Caki2 (cell line): ENCODE data around the gene CEP104. TPM values are rescaled to one million over a fixed set of nuclear protein-coding genes. Genes with fewer than 3 reads are reported as not detected.

Source experiments
- DNase-seq: peaks from one replicate; pipeline ENCODE4 v3.0.0-alpha.2; 2015; ENCODE audit warnings: low read depth
- in situ Hi-C: cut with HindIII; loops from 2 replicates; pipeline ENCODE4 v1.10.0; 2016; ENCODE audit warnings: low sequenced_read_pairs, low pct_unique_long_range_greater_than_20kb, mixed read lengths
- total RNA-seq: library from RNA; depleted of rRNA; stranded (reverse); fragments of >200 nt; shearing (Covaris generic); gene quantifications from 2 replicates; pipeline ENCODE4 v1.2.3, GENCODE V29; 2014; ENCODE audit warnings: low replicate concordance; rRNA removed

CEP104 gene
- total RNA-seq = 15.4 and 24.9 TPM in 2 replicates

DNA sequence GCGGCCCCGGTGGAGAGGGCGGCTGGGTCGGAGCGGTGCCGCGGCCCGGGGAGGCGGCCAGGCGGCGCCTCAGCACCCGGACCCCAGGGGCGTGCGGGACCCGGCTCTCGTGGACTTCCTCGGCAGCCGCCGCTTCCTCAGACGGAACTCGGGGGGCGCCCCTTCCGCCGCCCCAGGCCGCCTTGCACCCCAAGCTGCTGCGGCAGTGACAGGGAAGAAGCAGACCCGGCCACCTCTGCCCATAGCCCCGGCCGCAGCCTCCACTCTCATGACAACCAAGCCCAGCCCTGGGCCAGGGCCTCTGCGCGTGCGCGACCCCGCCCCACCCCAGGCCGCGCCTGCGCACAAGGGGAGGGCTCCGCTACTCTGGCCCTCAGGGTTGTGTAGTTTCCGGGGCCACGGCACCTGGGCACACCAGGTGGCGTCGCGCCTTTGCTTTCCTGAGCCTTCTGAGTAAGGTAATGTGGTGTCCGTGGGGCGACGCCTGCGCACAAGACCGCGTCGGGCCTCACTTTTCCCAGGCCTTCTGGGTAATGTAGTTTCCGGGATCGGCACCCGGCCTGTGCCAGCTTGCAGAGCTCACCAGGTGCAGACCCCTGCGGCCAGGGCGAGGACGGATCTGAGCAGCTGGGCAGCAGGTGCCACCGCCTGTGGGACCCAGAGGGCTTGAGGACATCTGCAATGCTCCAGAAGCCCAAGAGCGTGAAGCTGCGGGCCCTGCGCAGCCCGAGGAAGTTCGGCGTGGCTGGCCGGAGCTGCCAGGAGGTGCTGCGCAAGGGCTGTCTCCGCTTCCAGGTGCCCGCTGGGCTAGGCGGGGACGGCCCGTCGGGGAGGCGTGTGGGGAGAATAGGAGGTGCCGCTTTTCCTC lies at the start of gene CEP104, which contains the start of gene DFFB:
CEP104 (minus strand) TSS at position 289 of the 868 bp plus-strand sequence. CDS start 4,804 bp downstream, outside the sequence.
DFFB (plus strand) TSS at position 554 of the 868 bp plus-strand sequence; CDS start at position 682, 128 bp downstream.
- in situ Hi-C loops = no loop called here

DNA sequence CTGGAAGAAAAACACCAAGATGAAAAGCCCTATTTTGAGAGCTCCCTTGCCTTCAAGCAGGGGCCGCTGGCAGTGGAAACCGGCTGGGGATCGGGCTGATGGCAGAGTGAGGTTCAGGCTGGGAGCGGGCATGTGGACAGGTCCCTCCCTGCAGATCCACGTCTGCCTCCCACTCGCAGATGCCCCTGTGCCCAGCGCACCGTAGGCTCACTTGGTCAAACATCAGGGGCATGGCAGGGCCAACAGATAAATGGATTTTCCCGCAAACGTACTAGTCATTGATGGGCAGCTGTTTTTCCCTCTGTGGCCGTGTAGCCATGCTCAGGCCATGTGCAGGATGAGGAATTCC lies 49.6 kb upstream of the CEP104 start:
- DNase-seq = no peak
- in situ Hi-C loops = no loop called here

More for the DNA sequence above, at the start of gene CEP104, which contains the start of gene DFFB:
- DNase-seq = peak; percentile 97

DNA sequence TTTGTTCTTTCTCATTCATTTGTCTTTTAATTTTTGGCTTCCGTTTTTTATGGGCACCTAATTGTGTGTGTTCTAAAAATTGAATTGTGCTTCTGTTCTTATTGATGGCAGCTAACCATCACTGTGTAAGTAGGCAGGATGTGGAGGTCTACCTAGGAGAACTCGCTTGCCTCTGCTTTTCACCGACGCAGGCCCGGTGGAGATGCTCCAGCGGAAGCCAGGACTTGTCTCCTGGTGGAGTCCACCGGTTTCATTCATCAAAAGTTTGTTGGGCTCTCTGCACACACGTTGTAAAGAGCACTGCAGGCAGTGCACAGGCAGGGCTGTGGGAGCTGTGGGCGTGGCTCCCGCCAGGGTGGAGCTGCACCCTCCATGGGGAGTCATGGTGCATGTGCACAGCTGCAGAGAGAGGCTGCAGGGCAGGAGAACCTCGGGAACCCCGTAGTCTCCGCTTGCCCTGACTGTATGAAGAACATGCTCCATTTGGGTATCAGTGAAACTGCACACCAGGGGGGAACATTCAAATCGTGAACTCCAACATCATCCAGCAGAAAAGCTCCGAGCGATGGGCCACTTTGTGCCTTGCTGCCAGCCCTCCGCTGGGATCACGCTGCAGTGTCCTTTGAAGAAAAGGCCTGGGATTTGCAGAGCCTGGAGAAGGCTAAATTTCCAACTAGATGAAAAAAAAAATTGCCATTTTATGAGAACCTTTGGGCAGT lies 49.1 kb upstream of the CEP104 start:
- DNase-seq = no peak
- in situ Hi-C loops = no loop called here

DNA sequence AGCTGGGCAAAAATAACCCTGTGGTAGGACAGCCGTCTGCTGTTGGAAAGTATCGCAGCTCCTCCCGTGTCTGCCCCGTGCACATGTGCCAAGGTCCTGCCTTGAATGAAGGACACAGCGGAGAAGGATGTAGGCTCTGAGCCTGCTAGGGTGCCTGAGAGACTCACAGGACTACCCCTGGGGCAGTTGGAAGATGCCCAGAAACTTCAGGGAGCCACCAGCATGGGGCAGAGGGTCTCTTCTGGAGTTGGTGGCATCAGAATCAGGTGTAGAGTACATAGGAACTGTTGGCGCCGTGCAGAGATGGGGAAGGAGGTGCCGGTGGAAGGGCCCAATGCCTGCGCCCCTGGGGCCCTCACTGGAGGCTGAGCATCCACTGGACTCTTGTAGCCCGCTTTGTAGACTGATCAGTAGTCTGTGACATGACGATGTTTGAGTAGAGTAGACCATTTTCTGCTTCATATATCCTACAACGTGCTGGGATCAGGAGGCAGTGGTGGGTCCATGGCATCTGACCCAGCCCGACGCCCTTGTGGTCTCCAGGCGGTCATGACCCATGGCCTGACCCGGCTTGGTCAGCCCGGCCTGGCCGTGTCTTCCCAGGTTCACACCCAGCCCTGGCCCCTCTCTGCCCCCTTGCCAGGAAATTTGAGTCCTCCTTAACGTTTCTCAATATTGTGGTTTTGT lies 48.4 kb upstream of the CEP104 start:
- in situ Hi-C loops = no loop called here
- DNase-seq = no peak

DNA sequence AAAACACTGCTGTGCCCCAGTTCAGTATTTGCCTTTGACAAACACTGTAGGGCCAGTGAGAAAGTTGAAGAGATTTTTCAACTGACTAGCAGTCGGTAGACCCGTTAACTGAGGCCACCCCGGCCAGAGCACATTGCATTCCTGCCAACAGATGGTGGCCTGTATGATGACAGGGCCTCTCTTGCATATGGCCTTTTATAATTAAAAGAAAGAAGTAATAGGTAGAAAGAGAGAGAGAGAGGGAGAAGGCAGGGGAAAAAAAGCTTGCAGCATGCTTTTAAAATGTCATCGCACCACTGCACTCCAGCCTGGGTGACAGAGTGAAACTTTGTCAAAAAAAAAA lies 47.8 kb upstream of the CEP104 start:
- DNase-seq = no peak
- in situ Hi-C loops = no loop called here

DNA sequence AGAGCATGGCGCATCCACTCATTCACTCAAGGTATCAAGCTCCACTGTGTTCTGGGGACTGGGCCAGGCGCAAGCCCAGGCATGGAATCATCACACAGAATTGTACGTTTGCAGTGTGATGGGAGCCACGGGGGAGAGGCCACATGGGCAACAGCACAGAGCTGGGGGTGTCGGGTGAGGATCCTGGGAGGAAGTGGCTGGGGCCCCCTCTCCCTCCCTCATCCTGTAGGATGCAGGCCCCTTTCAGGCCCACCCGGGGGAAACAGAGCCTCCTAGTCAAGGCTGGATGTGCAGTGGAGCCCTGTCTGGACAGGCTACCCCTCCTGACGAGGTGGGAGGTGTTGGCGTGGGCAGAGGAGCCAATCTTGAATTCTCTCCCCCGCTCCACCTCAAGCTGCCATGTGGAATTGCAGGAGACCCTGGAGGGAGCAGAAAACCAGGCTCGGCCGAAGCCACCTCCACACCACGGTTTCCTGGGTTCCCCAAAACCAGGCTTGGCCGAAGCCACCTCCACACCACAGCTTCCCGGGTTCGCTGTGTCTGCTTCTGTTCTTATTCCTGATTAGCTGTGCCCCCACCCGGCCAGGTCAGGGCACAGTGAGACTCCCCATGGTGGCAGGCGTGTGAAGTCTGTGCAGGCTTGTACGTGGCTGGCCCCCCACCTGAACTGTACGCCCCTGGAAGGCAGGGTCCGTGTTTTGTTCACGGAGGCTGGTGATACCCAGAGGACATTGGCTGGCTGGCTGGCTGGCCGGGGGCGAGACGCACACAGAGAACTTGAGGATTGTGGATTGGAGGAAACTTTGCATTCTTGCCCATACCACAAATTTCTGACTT lies 47.2 kb upstream of the CEP104 start:
- no peak for DNase-seq
- in situ Hi-C loops = no loop called here

DNA sequence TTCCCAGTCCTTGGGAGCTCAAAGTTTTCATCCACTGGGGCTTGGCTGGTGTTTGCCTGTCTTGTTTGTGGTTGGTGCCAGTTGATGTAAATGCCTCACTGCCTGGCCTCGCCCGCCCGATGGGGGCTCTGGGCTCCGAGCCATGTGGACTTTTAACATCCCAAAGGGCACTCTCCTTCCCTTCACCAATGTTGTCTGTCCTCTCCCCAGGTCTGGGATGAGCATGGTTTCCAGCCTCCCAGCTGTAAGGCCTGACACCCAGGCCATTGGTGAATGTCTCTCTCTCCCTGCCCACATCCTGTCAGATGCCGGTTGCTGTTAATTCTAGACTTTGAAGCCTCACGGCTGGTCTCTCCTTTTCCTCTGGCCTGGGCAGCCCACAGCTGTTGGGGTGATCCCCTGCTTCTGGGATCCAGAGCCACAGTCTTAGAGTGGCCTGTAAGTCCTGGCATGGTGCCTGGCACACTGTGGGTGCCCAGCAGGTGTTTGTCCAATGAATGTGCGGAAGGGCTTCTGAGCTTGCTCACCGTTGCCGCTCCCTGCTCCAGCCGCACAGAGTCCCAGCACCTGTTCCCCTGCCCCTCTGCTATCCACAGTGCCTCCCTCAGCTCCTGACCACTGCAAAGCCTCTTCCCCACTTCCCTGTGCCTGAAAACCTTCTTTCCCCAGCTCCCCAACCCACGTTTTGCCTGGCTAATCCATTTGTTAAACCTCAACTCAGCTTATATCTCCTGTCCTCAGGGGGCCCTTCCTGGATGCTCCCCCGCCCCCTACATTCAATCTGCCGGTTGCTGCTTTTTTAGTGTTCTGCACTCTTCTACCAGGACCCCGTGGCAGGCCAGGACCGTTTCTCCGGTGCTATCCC lies 46.4 kb upstream of the CEP104 start:
- no peak for DNase-seq

DNA sequence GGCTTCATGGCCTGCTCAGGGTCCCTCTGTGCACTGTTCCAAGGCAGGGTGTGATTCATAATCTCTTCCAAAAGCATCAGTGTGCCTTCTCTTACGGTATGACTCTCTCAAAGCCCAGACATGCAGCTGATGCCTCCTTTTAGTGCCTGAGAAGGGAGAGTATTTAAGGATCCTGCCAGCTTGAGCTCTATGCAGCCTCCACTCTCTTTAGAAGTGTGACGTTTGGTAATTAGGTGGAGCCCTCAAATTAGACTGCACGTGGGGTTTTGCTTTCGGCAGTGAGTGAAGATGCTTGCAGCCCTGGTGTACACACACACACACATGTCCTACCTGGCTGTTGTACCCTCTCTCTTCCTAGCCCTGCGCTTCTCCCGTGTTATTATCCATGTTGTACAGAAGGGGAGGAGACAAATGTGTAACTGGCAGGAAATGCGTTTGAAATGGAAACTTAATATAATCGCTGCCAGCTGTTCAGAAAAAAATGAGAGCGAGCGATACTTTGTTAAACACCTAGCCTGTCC lies 45.6 kb upstream of the CEP104 start:
- no peak for DNase-seq
- in situ Hi-C loops = no loop called here

More for the DNA sequence above, 46.4 kb upstream of the CEP104 start:
- in situ Hi-C loops = no loop called here

DNA sequence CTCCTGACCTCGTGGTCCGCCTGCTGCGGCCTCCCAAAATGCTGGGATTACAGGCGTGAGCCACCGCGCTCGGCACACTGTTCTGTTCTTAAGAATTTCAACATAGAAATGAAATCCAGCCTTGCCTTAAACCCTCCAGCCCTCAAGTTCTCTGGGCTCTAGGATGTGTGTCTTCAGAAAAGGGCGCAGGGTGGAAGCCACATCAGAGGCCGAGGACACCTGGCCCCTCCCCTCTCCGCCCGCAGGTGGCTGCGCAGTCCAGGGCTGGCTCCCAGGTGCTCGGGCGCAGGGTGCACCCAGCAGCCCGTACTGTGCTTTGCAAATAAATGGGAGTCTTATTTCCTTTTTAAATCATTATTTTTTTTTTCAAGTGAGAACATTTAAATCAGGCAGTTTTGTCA lies 45.1 kb upstream of the CEP104 start:
- no peak for DNase-seq
- in situ Hi-C loops = no loop called here

DNA sequence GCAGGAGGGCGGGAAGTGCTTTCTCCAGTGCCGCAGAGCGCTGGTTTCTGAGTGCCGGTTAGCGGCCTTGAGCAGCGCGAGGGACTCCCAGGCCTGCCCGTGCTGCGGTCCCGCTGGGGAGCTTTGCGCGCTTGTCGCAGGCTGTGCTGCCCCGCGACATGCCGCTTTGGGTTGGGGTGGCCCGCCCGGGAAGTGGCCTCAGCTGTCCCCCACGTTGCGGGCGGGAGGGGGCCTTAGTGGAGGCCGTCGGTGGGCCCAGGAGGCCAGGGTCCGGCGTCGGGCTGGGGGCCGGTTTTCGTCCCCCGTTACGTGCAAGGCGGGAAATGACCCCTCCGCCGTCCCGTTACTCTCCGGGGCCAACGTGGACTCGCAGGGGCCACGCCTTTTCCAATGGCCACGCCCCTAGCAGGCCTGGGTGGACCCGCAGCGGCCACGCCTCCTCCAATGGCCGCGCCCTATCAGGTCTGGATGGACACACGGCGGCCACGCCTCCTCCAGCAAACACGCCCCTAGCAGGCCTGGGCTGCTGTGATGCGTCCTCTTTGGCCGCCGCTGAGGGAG lies 44.0 kb upstream of the CEP104 start:
- in situ Hi-C loops = no loop called here
- peak; percentile 93 for DNase-seq

DNA sequence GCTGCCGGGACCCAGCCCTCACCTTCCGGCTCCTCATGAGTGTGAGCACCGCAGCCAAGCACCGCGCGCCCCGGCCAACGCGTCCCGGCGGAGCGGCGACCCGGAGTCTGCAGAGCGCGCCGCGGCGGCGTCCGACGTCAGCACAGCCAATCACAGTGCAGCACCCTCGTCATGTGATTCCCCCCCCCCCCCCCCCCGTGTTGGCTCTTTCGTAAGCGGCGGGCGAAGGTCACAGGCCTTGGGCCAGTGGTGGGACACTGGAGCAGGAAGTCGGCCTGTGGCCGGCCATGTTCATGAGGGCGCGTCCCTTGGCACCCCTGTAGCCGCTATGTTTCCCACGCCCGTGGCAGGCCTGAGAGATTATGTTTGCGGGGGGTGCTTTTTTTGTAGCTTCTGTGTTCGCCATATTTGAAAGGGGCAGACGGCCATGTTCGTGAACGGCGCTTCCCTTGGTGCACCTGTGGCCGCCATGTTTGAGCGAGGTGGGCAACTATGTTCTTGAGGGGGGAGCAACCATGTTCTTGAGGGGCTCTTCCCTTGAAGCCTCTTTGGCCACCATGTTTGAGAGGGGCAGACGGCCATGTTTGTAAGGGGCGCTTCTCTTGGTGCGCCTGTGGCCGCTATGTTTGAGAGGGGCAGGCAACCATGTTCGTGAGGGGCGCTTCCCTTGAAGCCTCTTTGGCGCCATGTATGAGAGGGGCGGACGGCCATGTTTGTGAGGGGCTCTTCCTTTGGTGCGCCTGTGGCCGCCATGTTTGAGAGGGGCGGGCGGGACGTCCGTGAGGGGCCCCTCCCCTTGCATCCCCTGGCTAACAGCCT lies 43.3 kb upstream of the CEP104 start, which contains the start of gene C1orf174:
C1orf174 (minus strand) TSS at position 123 of the 819 bp plus-strand sequence; CDS start at position 37, 86 bp downstream.
- peak; percentile 98 for DNase-seq
- in situ Hi-C loops = no loop called here

DNA sequence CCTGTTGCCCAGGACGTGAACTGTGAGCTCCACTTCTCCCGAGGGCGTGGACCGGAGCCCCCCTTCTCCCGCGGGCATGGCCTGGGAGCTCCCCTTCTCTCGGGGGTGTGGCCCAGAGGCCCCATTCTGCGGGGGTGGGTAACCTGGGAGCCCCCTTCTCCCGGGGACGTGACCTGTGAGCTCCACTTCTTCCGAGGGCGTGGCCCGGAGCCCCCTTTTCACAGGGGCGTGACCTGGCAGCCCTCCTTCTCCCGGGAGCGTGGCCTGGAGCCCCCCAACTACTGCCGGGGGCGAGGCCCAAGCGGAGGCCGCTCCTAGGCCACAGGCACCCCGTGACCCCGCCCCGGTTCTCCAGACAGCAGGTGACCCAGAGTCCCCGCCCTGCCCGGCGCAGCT lies 42.7 kb upstream of the CEP104 start:
- DNase-seq = no peak
- in situ Hi-C loops = no loop called here

DNA sequence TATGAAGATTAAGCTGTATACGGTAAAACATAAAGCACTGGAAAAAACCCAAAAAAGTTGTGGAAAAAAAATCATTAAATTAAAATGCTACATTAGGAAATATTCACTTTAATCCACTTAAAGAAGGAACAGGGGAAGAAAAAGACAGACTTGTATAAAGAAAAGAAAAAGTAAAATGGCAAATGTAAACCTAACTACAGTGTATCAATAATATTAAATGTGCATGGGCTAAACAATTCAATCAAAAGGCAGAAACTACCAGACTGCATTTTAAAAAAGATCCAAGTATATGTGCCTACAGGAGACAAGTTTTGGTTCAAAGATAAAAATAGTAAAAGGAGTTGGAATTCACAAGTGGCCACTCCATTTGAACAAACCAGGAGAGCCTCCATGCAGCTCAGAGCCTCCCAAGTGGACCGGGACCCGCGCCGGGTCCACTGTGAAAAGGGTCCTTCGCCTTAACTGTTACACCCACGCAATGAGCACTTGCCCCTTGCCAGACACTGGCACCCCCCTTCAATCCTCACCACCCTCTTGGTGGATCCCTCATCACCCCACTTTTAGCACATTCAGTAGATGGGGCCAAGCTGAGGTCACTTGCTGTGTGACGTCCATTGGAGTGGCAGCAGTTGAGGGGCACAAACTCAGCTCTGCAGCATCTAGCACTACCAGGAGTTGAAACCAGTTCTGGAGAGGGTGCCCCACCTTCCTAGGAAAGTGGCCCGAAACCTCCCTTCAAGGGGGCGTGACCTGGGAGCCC lies 42.2 kb upstream of the CEP104 start:
- in situ Hi-C loops = no loop called here
- DNase-seq = no peak

DNA sequence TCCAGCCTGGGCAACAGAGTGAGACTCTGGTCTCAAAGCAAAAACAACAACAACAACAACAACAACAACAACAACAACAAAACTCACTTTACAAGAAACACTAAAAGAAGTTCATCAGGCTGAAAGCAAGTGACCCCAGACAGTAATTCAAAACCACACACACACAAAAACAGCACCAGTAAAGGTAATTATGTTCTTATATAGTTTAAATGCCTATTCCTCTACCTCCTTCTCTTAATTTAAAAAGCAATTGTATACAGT lies 41.4 kb upstream of the CEP104 start:
- no peak for DNase-seq
- in situ Hi-C loops = no loop called here

DNA sequence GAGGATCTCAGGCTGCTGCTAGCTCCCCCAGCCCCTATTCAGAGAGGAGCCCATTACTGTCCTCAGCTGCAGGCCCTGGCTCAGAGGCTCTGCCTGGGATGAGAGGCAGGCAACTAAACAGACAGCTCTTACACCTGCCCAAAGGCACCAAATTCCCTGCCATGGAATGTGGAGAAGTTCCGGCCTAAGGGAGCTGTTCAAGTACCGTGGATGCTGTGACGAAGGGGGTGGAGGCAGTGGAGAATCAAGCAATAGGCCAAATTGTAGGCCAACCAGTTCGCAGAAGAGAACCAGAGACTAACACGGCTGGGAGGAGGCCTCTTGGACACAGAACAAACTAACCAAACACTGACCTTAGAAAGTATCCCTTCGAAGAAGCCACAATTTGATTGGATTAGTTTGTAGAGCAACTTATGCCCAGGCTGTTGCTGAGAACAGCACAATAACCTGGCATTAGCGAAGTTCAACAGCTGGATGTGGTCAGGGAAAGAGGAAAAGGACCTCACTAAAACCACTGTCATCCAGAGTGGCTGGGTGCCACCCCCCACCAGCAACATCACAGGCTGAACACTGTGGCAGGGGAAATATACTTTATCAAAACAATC lies 39.5 kb upstream of the CEP104 start:
- in situ Hi-C loops = no loop called here

More for the DNA sequence above, 39.5 kb upstream of the CEP104 start:
- no peak for DNase-seq
